Nephron (organoid): Measurements from ENCODE around the gene COL7A1.

ENCODE experiments used
- H3K27ac Mint-ChIP-seq, 3 experiments: 2 replicates each; pipeline ENCODE4 v1.8.0; 2020; ENCODE audit warnings: mixed read lengths in 3 of 3, mild to moderate bottlenecking in 2 of 3, moderate library complexity in 1 of 3
- H3K27me3 Mint-ChIP-seq: 2 replicates; pipeline ENCODE4 v1.8.0; 2021; ENCODE audit warnings: low read depth, mild to moderate bottlenecking, moderate library complexity, mixed read lengths
- H3K36me3 Mint-ChIP-seq: 2 replicates; pipeline ENCODE4 v1.8.0; 2020; ENCODE audit warnings: low read depth, mixed read lengths
- H3K4me1 Mint-ChIP-seq: 2 replicates; pipeline ENCODE4 v1.8.0; 2020; ENCODE audit warnings: mixed read lengths
- H3K4me3 Mint-ChIP-seq, 3 experiments: 2 replicates each; pipeline ENCODE4 v1.8.0; 2020; ENCODE audit warnings: mild to moderate bottlenecking in 3 of 3, mixed read lengths in 3 of 3, moderate library complexity in 2 of 3
- H3K9me3 Mint-ChIP-seq: 2 replicates; pipeline ENCODE4 v1.8.0; 2020; ENCODE audit warnings: mixed read lengths
- TF ChIP-seq, protein P1 (sequence below), 3 experiments: fragments of 200-600 bp; sonication (generic); IDR thresholded peaks; one replicate each; pipeline ENCODE4 v1.5.0; 2021; ENCODE audit warnings: antibody characterized with exemption in 3 of 3; ENCODE audit not compliant: unreplicated experiment in 3 of 3

Gene COL7A1

DNA sequence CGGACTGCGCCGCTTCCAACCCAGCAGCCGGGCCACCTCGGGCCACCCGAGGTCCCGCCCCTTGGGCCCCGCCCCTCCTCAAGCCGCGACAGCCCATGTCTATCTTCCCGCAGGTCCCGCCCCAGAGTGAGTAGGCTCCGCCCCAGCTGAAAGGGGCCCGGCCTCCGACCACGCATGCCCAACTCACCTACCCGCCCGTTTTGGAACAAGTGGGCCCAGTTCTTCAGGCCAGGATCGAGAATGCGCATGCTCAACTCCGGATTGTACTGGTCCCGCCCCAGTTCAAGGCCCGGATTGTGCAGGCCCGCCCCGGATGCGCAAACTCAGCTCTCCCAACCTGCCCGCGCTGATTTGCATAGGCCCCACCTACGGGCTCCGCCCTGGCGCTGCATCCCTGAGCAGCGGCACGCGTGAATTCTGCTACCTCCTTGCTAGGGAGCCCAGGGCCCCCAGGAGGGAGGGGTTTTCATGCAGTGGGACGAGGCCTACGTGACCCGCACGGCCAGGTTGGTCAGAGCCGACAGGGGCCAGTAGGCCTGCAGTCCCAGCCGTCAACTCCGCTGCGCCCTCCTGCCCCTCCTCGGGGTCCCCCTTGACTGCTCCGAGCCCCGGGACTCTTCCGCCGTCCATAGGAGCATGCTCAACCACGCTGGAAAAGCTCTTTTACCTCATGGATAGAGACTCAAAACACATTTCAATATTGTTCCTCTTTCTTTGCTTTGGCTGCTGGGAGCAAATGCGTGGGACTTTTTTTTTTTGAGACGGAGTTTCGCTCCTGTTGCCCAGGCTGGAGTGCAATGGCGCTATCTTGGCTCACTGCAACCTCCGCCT is 38.1 kb downstream of the COL7A1 start, which contains the start of gene PFKFB4:
TSS of gene PFKFB4 (minus strand) at position 8 of the 831 bp plus-strand sequence. CDS start 26 bp downstream, outside the sequence.
- TF ChIP-seq, protein P1, sequence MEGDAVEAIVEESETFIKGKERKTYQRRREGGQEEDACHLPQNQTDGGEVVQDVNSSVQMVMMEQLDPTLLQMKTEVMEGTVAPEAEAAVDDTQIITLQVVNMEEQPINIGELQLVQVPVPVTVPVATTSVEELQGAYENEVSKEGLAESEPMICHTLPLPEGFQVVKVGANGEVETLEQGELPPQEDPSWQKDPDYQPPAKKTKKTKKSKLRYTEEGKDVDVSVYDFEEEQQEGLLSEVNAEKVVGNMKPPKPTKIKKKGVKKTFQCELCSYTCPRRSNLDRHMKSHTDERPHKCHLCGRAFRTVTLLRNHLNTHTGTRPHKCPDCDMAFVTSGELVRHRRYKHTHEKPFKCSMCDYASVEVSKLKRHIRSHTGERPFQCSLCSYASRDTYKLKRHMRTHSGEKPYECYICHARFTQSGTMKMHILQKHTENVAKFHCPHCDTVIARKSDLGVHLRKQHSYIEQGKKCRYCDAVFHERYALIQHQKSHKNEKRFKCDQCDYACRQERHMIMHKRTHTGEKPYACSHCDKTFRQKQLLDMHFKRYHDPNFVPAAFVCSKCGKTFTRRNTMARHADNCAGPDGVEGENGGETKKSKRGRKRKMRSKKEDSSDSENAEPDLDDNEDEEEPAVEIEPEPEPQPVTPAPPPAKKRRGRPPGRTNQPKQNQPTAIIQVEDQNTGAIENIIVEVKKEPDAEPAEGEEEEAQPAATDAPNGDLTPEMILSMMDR (IDR thresholded peaks at IDR 0.05; ENCODE audit: unreplicated experiment in 3 of 3) = no peak
- H3K9me3 Mint-ChIP-seq = no peaks in the 10 kb centered on the region
- H3K4me3 Mint-ChIP-seq = peak within 1 kb of the TSS; percentile 90 to 92 (median 91)
- H3K27ac Mint-ChIP-seq = peak within 1 kb of the TSS; percentile 18 to 66 (median 43)
- peaks cover 4% of the 10 kb centered on the region for H3K27me3 Mint-ChIP-seq
- peaks cover 53% of the 10 kb centered on the region for H3K4me1 Mint-ChIP-seq
- no peaks in the 10 kb centered on the region for H3K36me3 Mint-ChIP-seq

DNA sequence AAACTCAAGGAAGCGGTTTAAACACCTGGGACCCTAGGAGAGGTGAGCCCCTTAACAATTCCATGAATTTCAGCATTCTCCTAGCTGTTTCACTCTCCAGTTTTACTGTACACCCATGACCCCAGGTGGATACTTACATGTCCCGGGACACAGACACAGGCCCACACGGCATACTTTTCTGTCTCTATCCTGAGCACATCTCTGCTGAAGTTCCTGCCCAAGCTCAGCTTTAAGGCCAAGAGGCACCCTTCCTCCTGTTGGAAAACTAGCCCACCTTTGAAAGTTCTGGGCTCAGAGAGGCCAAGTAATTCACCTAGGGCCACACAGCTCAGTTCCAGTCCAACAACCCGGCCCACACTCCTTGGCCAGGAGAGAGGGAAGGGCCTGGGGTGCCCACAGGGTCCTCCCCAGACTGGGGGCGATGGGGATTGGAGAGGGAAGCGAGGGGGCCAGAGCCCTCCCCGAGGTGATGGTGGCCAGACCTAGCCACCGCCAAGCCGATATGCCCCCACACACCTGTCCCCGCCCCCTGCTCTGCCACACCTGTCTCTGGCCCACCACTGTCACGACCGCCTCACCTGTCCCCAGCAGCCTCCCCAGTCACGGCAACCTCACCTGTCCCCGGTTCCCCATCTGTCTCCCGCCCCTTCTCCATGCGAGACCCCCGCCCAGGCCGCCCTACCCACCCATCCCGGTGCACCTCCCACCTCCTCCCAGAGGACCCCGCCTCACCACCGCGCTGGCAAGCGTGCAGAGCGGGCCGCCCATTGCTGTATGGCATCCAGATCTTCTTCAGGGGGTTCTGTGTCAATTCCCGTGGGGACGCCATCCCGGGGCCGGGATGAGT is 39.0 kb downstream of the COL7A1 start:
- Mint-ChIP-seq H3K4me1 (peaks cover 51% of the 10 kb centered on the region), H3K27ac (peak overlapping the region; percentile 18 to 65 (median 43)), H3K9me3 (no peaks in the 10 kb centered on the region), H3K36me3 (no peaks in the 10 kb centered on the region), H3K27me3 (peaks cover 4% of the 10 kb centered on the region), H3K4me3 (peak overlapping the region; percentile 90 to 92 (median 91))
- TF ChIP-seq, protein P1 (IDR thresholded peaks at IDR 0.05; ENCODE audit: unreplicated experiment in 3 of 3) = no peak

DNA sequence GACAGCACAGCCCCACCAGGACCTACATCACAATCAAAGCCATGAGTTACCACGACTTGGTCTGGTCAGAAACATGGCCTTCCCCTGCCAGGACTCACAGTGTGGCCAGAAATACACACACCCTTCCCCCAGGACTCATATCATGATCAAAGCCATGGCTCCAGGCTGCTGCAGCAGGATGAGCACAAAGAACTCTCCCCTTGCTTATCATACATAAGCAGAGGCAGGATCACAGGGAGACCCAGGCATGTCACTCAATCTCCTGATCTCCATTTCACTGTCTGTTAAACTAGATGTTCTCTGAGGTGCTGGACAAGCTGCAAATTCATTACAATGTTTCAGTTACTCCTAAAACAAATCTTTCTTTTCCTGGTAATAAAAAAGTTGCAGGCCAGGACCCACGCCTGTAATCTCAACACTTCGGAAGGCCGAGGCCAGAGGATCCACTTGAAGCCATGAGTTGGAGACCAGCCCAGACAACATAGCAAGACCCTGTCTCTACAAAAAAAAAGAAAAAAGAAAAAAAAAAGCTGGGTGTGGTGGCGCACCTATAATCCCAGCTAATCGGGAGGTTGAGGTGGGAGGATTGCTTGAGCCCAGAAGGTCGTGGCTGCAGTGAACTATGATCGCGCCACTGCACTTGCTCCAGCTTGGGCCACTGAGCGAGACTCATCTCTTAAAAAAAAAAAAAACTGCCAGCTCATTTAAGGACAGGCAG is 39.7 kb downstream of the COL7A1 start:
- Mint-ChIP-seq H3K27ac (peak overlapping the region; percentile 46 to 55 (median 50)), H3K36me3 (no peaks in the 10 kb centered on the region), H3K27me3 (peaks cover 4% of the 10 kb centered on the region), H3K4me3 (peak overlapping the region; percentile 90 to 92 (median 91)), H3K4me1 (peaks cover 43% of the 10 kb centered on the region), H3K9me3 (no peaks in the 10 kb centered on the region)
- TF ChIP-seq, protein P1 (IDR thresholded peaks at IDR 0.05; ENCODE audit: unreplicated experiment in 3 of 3) = no peak

DNA sequence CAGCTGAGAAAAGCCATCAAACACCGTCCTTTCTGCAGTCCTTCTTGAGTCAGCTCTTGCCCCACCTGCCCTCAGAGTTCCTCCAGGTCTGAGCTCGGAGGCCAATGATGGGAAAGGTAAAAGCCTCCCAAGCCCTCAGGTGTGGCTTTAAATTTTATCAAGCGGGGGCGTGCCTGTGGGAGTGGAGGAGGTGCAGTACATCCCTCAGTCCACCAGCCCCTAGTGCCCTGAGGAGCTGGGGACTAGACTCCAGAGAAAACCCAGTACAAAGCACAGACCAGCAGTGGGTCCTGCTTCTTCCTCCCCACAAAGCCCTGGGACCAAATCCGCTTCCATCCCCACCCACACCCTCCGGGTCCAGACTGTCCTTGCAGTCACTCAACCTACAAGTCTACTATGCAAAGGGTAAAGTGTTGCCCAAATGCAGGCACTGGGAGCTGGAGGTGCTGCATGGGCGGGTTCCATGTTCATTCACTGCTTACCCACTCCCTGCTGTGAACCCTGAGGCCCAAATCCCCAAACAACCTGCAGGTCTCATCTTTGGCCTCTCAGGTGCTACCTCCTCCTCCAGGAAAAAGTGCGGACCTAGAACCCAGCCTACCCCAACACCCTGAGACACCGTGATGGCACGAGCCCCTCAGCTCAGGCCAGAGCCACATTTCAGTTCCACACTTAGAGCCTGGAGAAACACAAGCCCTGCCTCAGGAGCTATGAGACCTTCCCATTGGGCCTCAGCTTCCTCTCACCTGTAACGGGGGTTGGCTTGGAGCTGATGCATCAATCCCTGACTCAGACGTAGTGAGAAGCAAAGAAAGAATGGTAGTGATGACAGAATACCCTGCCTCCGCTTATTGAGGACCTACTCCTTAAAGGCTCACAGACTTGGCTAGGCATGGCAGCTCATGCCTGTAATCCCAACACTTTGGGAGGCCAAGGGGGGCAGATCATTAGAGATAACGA is 41.0 kb downstream of the COL7A1 start:
- Mint-ChIP-seq H3K4me1 (peaks cover 30% of the 10 kb centered on the region), H3K9me3 (no peaks in the 10 kb centered on the region), H3K27ac (no peak overlapping the region), H3K36me3 (no peaks in the 10 kb centered on the region), H3K27me3 (no peaks in the 10 kb centered on the region), H3K4me3 (peak overlapping the region; percentile 90 to 92 (median 91))
- TF ChIP-seq, protein P1 (IDR thresholded peaks at IDR 0.05; ENCODE audit: unreplicated experiment in 3 of 3) = no peak

DNA sequence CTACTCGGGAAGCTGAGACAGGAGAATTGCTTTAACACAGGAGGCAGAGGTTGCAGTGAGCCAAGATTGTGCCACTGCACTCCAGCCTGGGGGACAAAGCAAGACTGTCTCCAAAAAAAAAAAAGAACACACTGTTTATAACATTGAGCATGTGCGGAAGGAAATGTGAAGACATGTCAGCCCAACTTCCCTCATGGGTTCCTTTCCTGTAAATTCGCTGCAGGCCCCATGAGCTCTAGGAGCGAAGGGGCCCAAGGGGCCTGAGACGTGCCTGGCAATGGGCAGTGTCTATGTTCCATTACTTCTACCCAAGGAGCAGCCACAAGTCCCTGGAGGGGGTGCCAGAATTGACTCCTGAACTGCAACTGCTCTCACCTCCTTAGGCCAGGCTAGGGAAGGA is 41.8 kb downstream of the COL7A1 start:
- Mint-ChIP-seq H3K36me3 (peaks cover 3% of the 10 kb centered on the region), H3K9me3 (no peaks in the 10 kb centered on the region), H3K4me1 (peaks cover 22% of the 10 kb centered on the region), H3K27me3 (no peaks in the 10 kb centered on the region), H3K4me3 (peak overlapping the region; percentile 23 to 51 (median 40)), H3K27ac (no peak overlapping the region)
- TF ChIP-seq, protein P1 (IDR thresholded peaks at IDR 0.05; ENCODE audit: unreplicated experiment in 3 of 3) = no peak
